GM13976 (cell line): Measurements from ENCODE around the gene PHC2.

Experiments used
- DNase-seq: peaks from one replicate; pipeline ENCODE4 v3.0.0; 2012; ENCODE audit warnings: low spot score
- in situ Hi-C: fragments of 300-500 bp; cut with MboI; formaldehyde crosslinking; loops from one replicate; pipeline ENCODE4 v1.12.0; 2022; ENCODE audit warnings: low sequenced_read_pairs, mixed read lengths, inconsistent platforms; ENCODE audit not compliant: unreplicated experiment
- TF ChIP-seq, protein P1 (sequence below): IDR thresholded peaks from 2 replicates; pipeline ENCODE4 v1.5.1; 2012; ENCODE audit warnings: borderline replicate concordance, mild to moderate bottlenecking; ENCODE audit not compliant: insufficient read depth; ENCODE audit errors: extremely low read depth, missing control alignments, control extremely low read depth

Gene PHC2

DNA sequence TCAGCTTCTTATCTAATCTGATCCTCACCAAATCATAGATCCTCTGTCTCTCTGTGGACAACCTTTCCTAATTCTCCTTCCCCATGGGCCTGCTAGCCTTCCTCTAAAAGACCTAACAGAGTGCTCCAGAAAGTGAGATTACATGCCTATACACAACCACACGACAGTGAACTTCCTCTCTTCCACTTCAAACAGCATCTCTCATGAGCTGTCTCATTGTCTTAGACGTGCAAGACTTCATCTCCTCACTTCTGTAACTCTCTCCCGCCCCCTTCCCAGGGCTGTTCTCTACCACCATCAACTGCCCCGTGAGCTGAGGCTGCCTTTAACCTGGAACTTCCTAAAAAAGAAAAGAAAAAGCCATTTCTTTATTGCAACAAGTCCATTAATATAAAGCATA is 95.9 kb downstream of the PHC2 start:
- TF ChIP-seq, protein P1, sequence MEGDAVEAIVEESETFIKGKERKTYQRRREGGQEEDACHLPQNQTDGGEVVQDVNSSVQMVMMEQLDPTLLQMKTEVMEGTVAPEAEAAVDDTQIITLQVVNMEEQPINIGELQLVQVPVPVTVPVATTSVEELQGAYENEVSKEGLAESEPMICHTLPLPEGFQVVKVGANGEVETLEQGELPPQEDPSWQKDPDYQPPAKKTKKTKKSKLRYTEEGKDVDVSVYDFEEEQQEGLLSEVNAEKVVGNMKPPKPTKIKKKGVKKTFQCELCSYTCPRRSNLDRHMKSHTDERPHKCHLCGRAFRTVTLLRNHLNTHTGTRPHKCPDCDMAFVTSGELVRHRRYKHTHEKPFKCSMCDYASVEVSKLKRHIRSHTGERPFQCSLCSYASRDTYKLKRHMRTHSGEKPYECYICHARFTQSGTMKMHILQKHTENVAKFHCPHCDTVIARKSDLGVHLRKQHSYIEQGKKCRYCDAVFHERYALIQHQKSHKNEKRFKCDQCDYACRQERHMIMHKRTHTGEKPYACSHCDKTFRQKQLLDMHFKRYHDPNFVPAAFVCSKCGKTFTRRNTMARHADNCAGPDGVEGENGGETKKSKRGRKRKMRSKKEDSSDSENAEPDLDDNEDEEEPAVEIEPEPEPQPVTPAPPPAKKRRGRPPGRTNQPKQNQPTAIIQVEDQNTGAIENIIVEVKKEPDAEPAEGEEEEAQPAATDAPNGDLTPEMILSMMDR: no peak
- in situ Hi-C loops: no loop called here
- DNase-seq: no peak

DNA sequence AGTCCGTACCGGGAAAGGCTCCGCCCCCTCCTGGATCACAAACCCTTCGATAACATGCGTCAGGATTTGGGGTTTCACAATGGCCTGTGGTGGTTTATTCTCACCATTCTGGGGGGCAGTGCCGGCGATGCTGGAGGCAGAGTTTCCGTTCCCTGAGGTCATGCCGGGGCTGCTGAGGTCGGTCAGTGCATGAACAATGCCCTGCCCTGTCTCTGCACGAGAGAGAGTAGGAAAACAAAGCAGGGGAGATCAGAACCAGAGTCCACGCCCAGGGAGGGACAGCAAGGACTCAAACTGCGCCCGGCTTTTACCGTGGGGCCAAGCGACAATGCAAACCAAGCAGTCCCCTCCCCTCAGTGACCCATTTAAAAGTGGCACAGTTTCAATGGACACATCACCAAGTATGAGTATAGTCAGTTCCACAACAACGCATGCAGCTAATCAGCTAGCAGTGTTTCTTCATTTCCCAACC is 96.8 kb downstream of the PHC2 start:
- in situ Hi-C loops: no loop called here
- TF ChIP-seq, protein P1: no peak
- DNase-seq: no peak

DNA sequence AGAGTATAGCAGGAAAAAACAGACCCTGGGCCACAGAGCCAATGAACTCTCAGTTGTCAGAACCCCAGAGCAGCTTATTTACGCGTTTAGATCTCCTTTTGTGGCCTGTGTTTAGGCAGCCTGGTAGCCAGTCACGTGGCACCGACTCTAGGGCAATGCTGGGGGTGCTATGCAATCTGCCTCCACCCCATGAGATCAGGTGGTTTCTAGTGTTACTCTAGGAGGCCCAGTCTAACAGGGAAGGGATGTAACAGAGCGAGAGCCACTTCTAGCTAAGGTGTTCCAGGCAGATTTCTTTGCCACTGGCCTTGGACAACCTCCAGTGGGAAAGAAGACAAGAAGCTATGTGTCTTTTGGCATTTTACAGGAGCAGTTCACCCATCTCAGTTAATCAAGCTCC is 98.0 kb downstream of the PHC2 start:
- in situ Hi-C loops: no loop called here
- DNase-seq: no peak
- TF ChIP-seq, protein P1: no peak

DNA sequence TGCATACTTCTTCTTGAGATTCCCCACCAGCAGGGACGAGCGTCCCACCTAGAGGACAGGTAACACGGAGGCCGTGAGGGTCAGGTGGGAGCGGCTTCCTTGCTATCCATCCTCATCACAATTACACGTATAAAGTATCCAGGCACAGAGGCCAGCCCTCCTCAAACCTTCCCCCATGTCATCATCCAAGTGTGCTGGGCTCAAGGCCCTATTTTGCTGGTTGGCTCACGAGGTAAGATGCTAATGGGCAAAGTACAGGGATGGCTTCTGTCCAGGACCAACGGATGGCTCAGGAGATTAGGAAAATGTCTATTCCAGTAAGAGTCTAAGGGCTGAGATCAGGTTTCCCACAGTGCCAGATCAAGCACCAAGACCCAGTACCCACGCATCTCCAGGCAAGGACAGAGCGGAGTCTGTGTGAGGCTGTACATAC is 98.5 kb downstream of the PHC2 start:
- TF ChIP-seq, protein P1: no peak
- in situ Hi-C loops: no loop called here
- no peak for DNase-seq

DNA sequence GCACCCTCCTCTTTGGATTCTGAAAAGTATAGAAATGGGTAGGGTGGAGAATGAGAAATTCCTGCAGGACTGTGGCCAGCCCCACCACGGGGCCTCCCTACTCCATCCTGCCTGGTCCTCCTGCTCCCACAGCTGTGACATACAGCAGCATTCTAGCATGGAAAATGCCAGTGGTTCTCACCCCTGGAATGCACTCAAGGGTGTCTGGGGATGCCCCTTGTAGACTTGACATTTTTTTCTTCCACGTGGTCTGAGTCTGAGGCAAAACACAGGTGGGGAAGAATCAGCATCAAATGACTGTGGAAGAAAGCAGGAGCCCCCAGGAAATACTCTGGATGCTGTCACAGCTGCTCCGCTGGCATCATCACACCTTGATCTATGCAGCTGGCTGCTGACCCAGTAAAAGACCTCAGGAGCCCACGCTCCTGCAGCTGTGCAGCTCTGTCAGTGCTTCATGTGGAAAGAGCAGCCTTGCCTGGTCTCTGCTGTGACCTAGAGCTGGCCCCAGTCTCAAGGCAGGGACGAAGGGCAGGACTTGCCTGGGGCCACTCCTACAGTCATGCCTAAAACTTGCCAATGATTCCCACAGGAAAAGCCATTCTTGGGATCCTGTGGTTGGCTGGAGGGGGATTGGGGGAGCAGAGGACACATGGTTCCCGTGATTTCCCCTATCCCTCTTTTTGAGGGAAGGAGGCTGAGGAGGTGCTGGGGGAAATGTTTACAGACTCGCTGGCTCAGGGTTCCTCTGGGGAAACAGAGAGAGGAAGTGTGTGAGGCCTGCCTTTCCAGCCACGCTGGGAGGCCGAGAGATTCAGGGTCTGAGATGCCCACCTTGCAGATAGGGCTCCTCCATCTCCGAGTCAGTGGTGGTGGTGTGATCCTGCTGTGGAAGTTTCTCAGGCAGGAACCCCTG is 99.2 kb downstream of the PHC2 start:
- DNase-seq: no peak
- in situ Hi-C loops: no loop called here

DNA sequence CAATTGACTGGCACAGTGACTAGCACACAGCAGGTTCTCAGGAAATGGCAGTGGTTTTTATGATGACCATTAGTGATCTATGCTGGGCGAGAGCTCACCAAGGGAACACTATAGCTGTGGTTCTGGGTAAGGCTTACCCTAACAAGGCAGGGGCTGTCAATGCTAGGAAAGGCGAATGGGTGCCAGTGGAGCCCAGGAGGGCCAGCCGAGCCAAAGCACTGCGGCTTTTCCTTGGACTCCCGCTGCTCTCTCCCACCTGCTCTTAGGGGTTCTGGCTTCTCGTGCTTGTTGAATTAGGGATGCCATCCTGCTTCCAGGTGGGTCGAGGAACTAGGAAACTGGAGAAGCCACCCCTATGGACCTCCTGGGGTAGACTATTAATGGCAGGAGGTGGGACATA is 100.0 kb downstream of the PHC2 start:
- TF ChIP-seq, protein P1: no peak
- DNase-seq: no peak
- in situ Hi-C loops: no loop called here

More for the DNA sequence above, 99.2 kb downstream of the PHC2 start:
- TF ChIP-seq, protein P1: no peak
